G401 (cell line): ENCODE data around the gene UTS2B. TPM values are rescaled to one million over a fixed set of nuclear protein-coding genes. Genes with fewer than 3 reads are reported as not detected.

Experiments used
- DNase-seq: peaks from one replicate; pipeline ENCODE4 v3.0.0-alpha.2; 2015; ENCODE audit warnings: low spot score
- in situ Hi-C: cut with HindIII; loops from 2 replicates; pipeline ENCODE4 v1.10.0; 2016; ENCODE audit warnings: low sequenced_read_pairs, mixed read lengths
- total RNA-seq: library from RNA; depleted of rRNA; stranded (reverse); fragments of >200 nt; shearing (Covaris generic); gene quantifications from 2 replicates; pipeline ENCODE4 v1.2.3, GENCODE V29; 2014

The UTS2B gene
- total RNA-seq, 1 experiment from 2014 or later, result not detected

- peak; percentile 76 for DNase-seq
- in situ Hi-C loops, result no loop called here
Observed at GRCh38 chr3:191328962-191329653, 1.2 kb downstream of the UTS2B start, which contains the start of gene CCDC50. TSS of gene CCDC50 (plus strand) at chr3:191329394. CDS start at chr3:191329675, 281 bp downstream.

- in situ Hi-C loops, result no loop called here
- no peak for DNase-seq
Observed at GRCh38 chr3:191328383-191328961, 1.9 kb downstream of the UTS2B start.

- in situ Hi-C loops, result no loop called here
- no peak for DNase-seq
Observed at GRCh38 chr3:191327526-191327925, 2.8 kb downstream of the UTS2B start.

- DNase-seq, result no peak
- in situ Hi-C loops, result no loop called here
Observed at GRCh38 chr3:191324936-191325335, 5.4 kb downstream of the UTS2B start.

- in situ Hi-C loops, result no loop called here
- DNase-seq, result no peak
Observed at GRCh38 chr3:191321019-191321767, 9.1 kb downstream of the UTS2B start.

GRCh38 chr3:191320316-191320715 is 10.0 kb downstream of the UTS2B start:
- in situ Hi-C loops, result no loop called here
- DNase-seq, result no peak

GRCh38 chr3:191316876-191317603 is 13.3 kb downstream of the UTS2B start:
- no peak for DNase-seq
- in situ Hi-C loops, result no loop called here

- in situ Hi-C loops, result no loop called here
- no peak for DNase-seq
Observed at GRCh38 chr3:191314109-191314728, 16.1 kb downstream of the UTS2B start.

- in situ Hi-C loops, result no loop called here
- no peak for DNase-seq
Observed at GRCh38 chr3:191313296-191313695, 17.0 kb downstream of the UTS2B start.

- in situ Hi-C loops, result no loop called here
- no peak for DNase-seq
Observed at GRCh38 chr3:191307341-191307740, 23.0 kb downstream of the UTS2B start.

- no peak for DNase-seq
- in situ Hi-C loops, result no loop called here
Observed at GRCh38 chr3:191306428-191306827, 23.9 kb downstream of the UTS2B start.

- in situ Hi-C loops, result no loop called here
- DNase-seq, result no peak
Observed at GRCh38 chr3:191303596-191303995, 26.7 kb downstream of the UTS2B start.

GRCh38 chr3:191302451-191302850 is 27.9 kb downstream of the UTS2B start:
- DNase-seq, result no peak
- in situ Hi-C loops, result no loop called here

- in situ Hi-C loops, result no loop called here
- DNase-seq, result no peak
Observed at GRCh38 chr3:191301782-191302411, 28.4 kb downstream of the UTS2B start.

- in situ Hi-C loops, result no loop called here
- DNase-seq, result no peak
Observed at GRCh38 chr3:191301017-191301416, 29.3 kb downstream of the UTS2B start.

- in situ Hi-C loops, result no loop called here
Observed at GRCh38 chr3:191300422-191300821, 29.9 kb downstream of the UTS2B start.

GRCh38 chr3:191298846-191299245 is 31.5 kb downstream of the UTS2B start:
- no peak for DNase-seq
- in situ Hi-C loops, result no loop called here

More at GRCh38 chr3:191300422-191300821, 29.9 kb downstream of the UTS2B start:
- DNase-seq, result no peak

GRCh38 chr3:191296041-191296541 is 34.2 kb downstream of the UTS2B start:
- in situ Hi-C loops, result no loop called here
- DNase-seq, result no peak

- DNase-seq, result no peak
- in situ Hi-C loops, result no loop called here
Observed at GRCh38 chr3:191294291-191294690, 36.0 kb downstream of the UTS2B start.
